ENCODE measurements around the gene HP1BP3. TPM values are rescaled to one million over a fixed set of nuclear protein-coding genes. Genes with fewer than 3 reads are reported as not detected.

The HP1BP3 gene
- total RNA-seq, 3 donors from 2014 or later, result 168 to 276 (median 246) TPM

DNA sequence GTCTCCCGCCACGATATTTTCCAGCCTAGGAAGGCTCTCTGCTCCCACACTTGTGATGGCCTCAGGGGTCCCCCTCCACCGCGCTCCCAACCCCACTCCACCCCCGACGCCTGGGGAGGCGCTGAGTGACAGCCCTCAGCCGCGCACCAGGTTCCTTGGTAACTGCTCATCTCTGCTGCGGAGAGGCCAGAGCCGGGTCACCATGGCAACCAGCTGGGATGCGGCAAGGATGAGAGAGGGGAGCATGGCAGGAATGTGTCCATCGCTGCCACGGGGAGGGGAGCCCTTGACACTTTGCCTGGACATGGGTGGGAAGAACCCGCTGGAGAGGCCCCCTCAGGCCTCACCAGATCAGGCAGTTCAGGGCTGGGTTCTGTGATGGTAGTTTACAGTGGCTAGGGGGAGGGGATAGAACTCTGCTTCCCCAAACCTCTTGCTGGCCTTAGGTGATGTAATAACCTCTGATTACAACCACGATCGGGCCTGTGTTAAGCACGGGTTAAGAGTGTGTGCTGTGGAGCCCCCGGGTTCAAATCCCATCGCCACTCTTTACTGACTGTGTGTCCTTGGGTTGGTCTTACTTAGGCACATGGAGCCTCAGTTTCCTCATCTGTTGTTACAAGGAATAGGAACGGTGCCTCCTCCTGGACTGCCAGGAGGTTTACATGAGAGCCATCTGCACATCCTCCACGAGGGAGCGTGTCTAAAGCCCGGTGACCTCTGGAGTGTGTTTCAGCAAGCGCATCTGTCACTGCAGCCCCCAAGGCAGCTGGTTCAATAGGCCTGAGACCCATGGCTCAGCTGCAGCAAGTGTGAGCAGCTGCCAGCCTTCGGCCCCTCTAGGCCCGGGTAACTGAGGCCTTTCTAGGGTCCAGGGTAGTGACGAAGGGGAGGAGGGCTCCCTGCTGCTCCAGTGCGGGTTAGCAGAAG lies 75.6 kb downstream of the HP1BP3 start:
- Histone ChIP-seq H3K4me1 (ENCODE audit: low read depth) (no peaks in the 10 kb centered on the region), H3K9me3 (no peaks in the 10 kb centered on the region), H3K36me3 (ENCODE audit: low read depth) (no peaks in the 10 kb centered on the region), H3K4me3 (no peak overlapping the region)
- intact Hi-C loops (cut with DNase I, micrococcal nuclease), result no loop called here
- no peak for DNase-seq
- no peak for ATAC-seq
- TF ChIP-seq, protein P1, sequence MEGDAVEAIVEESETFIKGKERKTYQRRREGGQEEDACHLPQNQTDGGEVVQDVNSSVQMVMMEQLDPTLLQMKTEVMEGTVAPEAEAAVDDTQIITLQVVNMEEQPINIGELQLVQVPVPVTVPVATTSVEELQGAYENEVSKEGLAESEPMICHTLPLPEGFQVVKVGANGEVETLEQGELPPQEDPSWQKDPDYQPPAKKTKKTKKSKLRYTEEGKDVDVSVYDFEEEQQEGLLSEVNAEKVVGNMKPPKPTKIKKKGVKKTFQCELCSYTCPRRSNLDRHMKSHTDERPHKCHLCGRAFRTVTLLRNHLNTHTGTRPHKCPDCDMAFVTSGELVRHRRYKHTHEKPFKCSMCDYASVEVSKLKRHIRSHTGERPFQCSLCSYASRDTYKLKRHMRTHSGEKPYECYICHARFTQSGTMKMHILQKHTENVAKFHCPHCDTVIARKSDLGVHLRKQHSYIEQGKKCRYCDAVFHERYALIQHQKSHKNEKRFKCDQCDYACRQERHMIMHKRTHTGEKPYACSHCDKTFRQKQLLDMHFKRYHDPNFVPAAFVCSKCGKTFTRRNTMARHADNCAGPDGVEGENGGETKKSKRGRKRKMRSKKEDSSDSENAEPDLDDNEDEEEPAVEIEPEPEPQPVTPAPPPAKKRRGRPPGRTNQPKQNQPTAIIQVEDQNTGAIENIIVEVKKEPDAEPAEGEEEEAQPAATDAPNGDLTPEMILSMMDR (IDR thresholded peaks at IDR 0.05), result no peak

DNA sequence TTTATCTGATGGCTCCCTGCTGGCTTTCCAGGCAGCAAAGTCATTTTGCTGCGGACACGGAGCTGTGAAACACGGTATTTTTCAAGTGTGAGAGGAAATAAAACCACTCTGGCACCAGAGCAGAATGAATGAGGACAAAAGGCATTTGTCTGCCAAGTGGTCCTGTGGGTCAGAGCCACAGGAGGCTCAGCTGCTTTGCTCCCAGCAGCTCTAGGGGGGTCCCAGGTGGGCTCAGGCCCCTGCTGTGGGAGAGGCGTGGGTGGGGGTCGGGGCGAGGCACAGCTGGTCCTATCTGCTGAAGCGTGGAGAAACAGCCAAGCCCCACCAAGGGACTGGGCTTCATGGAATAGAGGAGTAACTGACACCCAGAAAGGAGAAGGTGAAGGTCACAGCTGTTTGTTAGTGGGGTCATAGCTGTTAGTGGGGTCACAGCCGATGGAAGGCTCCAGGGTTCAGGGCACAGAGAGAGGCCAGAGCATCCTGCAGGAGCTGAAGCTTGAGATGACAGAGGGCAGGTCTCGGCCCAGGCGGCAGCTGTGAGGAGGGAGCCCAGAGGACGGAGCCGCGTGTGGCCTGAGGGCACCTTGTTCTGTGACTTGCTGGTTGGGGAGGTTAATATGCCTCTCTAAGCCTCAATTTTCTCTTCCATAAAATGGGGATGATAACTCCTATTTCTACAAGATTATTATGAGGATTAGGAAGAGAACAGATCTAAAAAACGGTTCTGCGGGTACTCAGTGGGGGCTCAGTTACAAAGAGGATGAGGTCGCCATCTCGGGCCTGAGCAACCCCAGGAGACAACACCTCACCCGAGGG lies 76.4 kb downstream of the HP1BP3 start:
- Histone ChIP-seq H3K36me3 (ENCODE audit: low read depth) (no peaks in the 10 kb centered on the region), H3K9me3 (no peaks in the 10 kb centered on the region), H3K4me3 (no peak overlapping the region), H3K4me1 (ENCODE audit: low read depth) (no peaks in the 10 kb centered on the region)
- intact Hi-C loops (cut with DNase I, micrococcal nuclease), result no loop called here
- TF ChIP-seq, protein P1 (IDR thresholded peaks at IDR 0.05), result no peak
- DNase-seq (no peak), ATAC-seq (no peak)

DNA sequence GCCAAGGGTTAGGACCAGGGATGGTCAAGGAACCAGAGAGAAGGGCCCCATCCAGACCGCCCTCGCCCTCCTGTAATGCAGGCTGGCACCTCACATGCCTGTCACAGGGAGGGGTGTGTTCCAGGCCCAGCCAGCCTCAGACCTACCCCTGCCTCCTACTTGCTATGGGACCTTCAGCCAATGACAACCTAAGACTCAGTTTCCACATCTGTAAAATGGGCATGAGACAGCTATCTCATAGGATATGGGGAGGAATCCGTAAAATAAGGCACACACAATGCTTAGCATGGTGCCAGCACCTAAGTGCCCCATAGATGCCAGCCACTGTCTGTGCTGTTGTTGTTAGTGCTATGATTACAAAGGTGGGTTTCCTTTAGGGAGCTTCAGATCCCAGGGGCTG lies 77.2 kb downstream of the HP1BP3 start:
- no peak for ATAC-seq
- intact Hi-C loops (cut with DNase I, micrococcal nuclease), result no loop called here
- TF ChIP-seq, protein P1 (IDR thresholded peaks at IDR 0.05), result no peak
- DNase-seq, result no peak
- H3K4me1 ChIP-seq (ENCODE audit: low read depth), result no peaks in the 10 kb centered on the region
- H3K36me3 ChIP-seq (ENCODE audit: low read depth), result no peaks in the 10 kb centered on the region
- no peaks in the 10 kb centered on the region for H3K9me3 ChIP-seq
- H3K4me3 ChIP-seq, result no peak overlapping the region

DNA sequence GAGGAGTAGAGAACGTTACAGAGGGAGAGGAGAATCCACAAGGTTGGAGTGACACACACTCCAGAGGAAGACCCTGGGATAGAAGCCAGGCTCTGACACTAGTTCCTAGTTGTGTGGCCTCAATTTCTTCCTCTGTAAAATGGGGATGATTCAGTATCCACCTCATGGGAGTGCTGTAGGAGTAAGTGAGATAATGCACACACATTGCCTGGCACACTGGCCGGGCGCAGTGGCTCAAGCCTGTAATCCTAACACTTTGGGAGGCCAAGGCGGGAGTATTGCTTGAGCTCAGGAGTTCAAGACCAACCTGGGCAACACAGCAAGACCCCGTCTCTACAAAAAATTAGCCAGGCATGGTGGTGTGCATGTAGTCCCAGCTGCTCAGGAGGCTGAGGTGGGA lies 78.2 kb downstream of the HP1BP3 start:
- Histone ChIP-seq H3K4me1 (ENCODE audit: low read depth) (no peaks in the 10 kb centered on the region), H3K36me3 (ENCODE audit: low read depth) (no peaks in the 10 kb centered on the region), H3K9me3 (no peaks in the 10 kb centered on the region), H3K4me3 (no peak overlapping the region)
- ATAC-seq (no peak), DNase-seq (no peak)
- intact Hi-C loops (cut with DNase I, micrococcal nuclease), result no loop called here
- TF ChIP-seq, protein P1 (IDR thresholded peaks at IDR 0.05), result no peak

DNA sequence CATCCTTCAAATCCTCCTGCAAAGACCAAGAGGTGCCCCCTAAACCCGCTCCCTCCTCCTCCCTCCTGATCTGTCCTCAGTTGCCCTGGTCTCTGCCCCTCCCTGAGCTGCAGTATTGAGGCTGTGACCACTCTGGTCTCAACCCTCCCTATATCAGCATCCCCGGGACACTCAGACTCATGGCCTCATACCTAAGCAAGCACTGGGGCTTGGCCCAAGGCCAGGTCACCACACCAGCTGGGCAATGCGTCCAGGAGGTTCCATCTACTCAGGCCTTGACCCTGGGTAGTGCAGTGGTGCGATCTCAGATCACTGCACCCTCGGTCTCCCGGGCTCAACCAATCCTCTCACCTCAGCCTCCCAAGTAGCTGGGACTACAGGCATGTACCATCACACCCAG lies 79.0 kb downstream of the HP1BP3 start:
- no peaks in the 10 kb centered on the region for H3K9me3 ChIP-seq
- TF ChIP-seq, protein P1 (IDR thresholded peaks at IDR 0.05), result no peak
- H3K4me1 ChIP-seq (ENCODE audit: low read depth), result no peaks in the 10 kb centered on the region
- H3K36me3 ChIP-seq (ENCODE audit: low read depth), result no peaks in the 10 kb centered on the region
- DNase-seq (no peak), ATAC-seq (no peak)
- intact Hi-C loops (cut with DNase I, micrococcal nuclease), result no loop called here
- H3K4me3 ChIP-seq, result no peak overlapping the region
